A549 (cell line): ENCODE measurements around the gene DECR2.
"Not testable (repeated sequence)": the region's sequence is repeated elsewhere in the genome, so short reads cannot be mapped to it uniquely, and the experiment has no call there.

Experiments
- CBX8 ChIP-seq: fragments of 200-600 bp; sonication (generic); IDR thresholded peaks from 2 replicates; pipeline ENCODE4 v1.6.1; 2016
- CTCF ChIP-seq: fragments of >200 bp; sonication (Bioruptor Twin); formaldehyde crosslinking; IDR thresholded peaks from 3 replicates; pipeline ENCODE4 v1.5.1; 2016
- ELK1 ChIP-seq: fragments of 150-350 bp; IDR thresholded peaks from 2 replicates; pipeline ENCODE4 v1.6.1; 2014; ENCODE audit warnings: low read depth, mild to moderate bottlenecking, low read length
- EP300 ChIP-seq, 2 experiments: fragments of >200 bp; sonication (Bioruptor Twin); formaldehyde crosslinking; IDR thresholded peaks; 2 replicates in 1 of 2; 3 replicates in 1 of 2; pipeline ENCODE4 v1.6.1; 2016 to 2017
- HDAC2 ChIP-seq: fragments of 200-600 bp; sonication (generic); IDR thresholded peaks from 2 replicates; pipeline ENCODE4 v1.6.1; 2016
- HOXA7 ChIP-seq: fragments of 250-450 bp; sonication (Bioruptor Pico); IDR thresholded peaks from 2 replicates; pipeline ENCODE4 v1.5.0; 2020; ENCODE audit warnings: mild to moderate bottlenecking, moderate library complexity
- JUN ChIP-seq, 2 experiments: fragments of >200 bp; sonication (Bioruptor Twin); formaldehyde crosslinking; IDR thresholded peaks; 2 replicates in 1 of 2; 3 replicates in 1 of 2; pipeline ENCODE4 v1.6.1; 2016 to 2017
- MAZ ChIP-seq: fragments of 150-350 bp; IDR thresholded peaks from 2 replicates; pipeline ENCODE4 v1.6.1; 2014; ENCODE audit warnings: antibody characterized with exemption, low read depth, low read length, borderline replicate concordance
- POLR2A ChIP-seq: IDR thresholded peaks from 2 replicates; pipeline ENCODE4 v1.6.1; 2012; ENCODE audit warnings: mild to moderate bottlenecking, low read length
- RAD21 ChIP-seq, 2 experiments: fragments of >200 bp in 1 of 2; sonication (Bioruptor Twin) in 1 of 2; formaldehyde crosslinking in 1 of 2; IDR thresholded peaks in 1 of 2; conservative IDR thresholded peaks in 1 of 2; 2 replicates in 1 of 2; 3 replicates in 1 of 2; pipeline ENCODE4 v1.6.1; 2012 to 2018; ENCODE audit warnings: inconsistent platforms in 1 of 2
- RCOR1 ChIP-seq: fragments of 150-350 bp; IDR thresholded peaks from 2 replicates; pipeline ENCODE4 v1.6.1; 2014; ENCODE audit warnings: antibody characterized with exemption, low read length, low read depth
- RFX5 ChIP-seq: fragments of 450-650 bp; IDR thresholded peaks from 2 replicates; pipeline ENCODE4 v1.7.1; 2014; ENCODE audit warnings: antibody characterized with exemption, mild to moderate bottlenecking, moderate library complexity

- not testable (repeated sequence) for TF ChIP-seq MAZ; CTCF; CBX8; POLR2A; HDAC2; HOXA7 (CRISPR knock-in tag); RFX5; ELK1; RCOR1; EP300 (IDR thresholded peaks at IDR 0.05); RAD21 (conservative IDR thresholded peaks at IDR 0.05 in 1 of 2, IDR thresholded peaks at IDR 0.05 in 1 of 2); JUN (IDR thresholded peaks at IDR 0.05)
Measured at GRCh38 chr16:387761-388666, 13.7 kb upstream of the DECR2 start.
